C4-2B (cell line): Measurements from ENCODE around the gene CASKIN1.

Source experiments
- ZFX ChIP-seq: fragments of 450-650 bp; IDR thresholded peaks from 2 replicates; pipeline ENCODE4 v1.6.1; 2017
- TF ChIP-seq, protein P1 (sequence below): fragments of 450-650 bp; conservative IDR thresholded peaks from 2 replicates; pipeline ENCODE4 v1.5.1; 2017; ENCODE audit warnings: mild to moderate bottlenecking

DNA sequence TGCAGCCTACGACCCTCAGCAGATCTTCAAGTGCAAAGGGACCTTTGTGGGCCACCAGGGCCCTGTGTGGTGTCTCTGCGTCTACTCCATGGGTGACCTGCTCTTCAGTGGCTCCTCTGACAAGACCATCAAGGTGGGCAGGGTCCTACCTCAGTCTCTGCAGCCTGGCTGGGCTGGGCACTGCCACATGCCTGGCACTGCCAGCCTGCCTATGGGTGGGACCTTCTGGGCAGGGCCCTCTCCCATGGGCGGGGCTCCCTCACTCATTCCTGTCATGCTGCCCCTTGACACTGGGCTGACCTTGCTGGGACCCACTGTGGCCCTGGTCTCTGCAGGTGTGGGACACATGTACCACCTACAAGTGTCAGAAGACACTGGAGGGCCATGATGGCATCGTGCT lies 22.5 kb downstream of the CASKIN1 start:
- TF ChIP-seq, protein P1, sequence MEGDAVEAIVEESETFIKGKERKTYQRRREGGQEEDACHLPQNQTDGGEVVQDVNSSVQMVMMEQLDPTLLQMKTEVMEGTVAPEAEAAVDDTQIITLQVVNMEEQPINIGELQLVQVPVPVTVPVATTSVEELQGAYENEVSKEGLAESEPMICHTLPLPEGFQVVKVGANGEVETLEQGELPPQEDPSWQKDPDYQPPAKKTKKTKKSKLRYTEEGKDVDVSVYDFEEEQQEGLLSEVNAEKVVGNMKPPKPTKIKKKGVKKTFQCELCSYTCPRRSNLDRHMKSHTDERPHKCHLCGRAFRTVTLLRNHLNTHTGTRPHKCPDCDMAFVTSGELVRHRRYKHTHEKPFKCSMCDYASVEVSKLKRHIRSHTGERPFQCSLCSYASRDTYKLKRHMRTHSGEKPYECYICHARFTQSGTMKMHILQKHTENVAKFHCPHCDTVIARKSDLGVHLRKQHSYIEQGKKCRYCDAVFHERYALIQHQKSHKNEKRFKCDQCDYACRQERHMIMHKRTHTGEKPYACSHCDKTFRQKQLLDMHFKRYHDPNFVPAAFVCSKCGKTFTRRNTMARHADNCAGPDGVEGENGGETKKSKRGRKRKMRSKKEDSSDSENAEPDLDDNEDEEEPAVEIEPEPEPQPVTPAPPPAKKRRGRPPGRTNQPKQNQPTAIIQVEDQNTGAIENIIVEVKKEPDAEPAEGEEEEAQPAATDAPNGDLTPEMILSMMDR, result no peak
- no peak for TF ChIP-seq ZFX
